DMS79 (cell line): ENCODE measurements around the gene OSBPL10.

Experiments
- DNase-seq: peaks from one replicate; lab custom pipeline; 2025; lab: John Stamatoyannopoulos, UW

The OSBPL10 gene

GRCh38 chr3:31743331-31744089, 237.6 kb downstream of the OSBPL10 start:
- no peak for DNase-seq

GRCh38 chr3:31740397-31740796, 240.7 kb downstream of the OSBPL10 start:
- no peak for DNase-seq

DNA sequence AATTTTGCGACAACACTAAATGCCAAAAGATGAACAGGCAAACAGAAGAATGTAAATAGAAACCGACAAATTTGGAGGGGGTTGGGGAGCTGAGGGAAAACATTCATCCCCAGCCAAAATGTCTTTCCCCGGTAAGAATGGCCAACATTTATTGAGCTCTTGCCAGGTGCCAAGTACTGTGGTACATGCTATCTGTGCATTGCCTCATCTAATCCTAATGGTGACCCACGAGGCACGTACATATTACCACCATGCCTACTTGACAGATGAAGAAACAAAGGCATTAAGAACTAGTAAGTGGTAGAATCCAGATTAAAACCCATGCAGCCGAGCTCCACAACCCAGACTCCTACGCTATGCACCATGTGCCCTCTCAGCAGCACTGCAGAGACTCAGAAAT, 242.7 kb downstream of the OSBPL10 start:
- DNase-seq, result no peak

DNA sequence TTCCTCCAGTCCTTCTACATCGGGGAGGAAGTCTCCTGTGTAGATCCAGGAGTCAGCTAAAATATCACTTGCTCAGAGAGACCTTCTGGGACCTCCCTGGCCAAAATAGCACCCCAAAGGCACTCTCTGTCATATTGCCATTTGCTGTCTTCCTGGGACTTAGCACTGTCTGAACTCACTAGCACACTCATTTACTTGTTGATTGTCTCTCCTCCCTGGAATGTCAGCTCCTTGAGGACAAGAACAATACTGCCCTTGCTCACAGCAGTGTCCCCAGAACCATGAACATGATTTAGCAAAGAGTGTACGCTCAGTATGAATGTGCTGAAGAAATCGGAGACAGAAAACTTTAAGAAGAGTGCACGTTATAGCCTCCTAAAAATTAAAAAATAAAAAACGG, 245.4 kb downstream of the OSBPL10 start:
- no peak for DNase-seq

- peak; percentile 37 for DNase-seq
These were observed 247.8 kb downstream of the OSBPL10 start for GRCh38 chr3:31733234-31733667.

GRCh38 chr3:31732548-31732947, 248.5 kb downstream of the OSBPL10 start:
- peak; percentile 41 for DNase-seq

DNA sequence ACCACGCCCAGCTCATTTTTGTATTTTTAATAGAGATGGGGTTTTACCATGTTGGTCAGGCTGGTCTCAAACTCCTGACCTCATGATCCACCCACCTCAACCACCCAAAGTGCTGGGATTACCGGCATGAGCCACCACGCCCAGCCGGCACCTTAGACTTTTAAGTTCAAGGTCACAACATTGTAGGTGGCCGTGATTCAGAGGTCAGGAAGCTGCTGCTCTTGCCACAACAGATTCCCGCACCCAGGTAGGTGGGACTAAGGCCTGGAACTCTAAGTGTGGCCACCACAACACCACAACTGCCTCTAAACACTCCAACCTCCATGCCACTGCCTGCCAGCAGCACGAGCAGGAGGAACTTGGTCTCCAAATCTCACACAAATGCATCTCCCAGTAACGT, 251.5 kb downstream of the OSBPL10 start:
- DNase-seq, result no peak

DNA sequence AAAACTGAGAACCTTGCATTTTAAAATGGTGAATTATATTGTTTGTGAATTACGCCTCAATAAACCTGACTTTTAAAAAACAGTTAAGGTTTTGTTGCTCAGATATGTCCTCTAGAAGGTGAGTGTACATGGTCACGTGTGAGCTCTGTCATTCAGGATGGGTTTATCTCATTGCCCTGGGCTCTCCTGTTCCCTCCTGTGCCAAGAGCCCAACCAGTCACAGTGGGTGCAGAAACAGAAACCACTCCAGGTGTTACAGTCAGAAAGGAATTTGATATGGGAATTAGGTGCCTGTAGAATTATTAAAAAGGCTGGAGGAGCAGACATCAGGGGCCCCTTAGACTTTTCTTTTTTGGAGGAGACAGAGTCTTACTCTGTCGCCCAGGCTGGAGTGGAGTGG, 252.0 kb downstream of the OSBPL10 start:
- no peak for DNase-seq

DNA sequence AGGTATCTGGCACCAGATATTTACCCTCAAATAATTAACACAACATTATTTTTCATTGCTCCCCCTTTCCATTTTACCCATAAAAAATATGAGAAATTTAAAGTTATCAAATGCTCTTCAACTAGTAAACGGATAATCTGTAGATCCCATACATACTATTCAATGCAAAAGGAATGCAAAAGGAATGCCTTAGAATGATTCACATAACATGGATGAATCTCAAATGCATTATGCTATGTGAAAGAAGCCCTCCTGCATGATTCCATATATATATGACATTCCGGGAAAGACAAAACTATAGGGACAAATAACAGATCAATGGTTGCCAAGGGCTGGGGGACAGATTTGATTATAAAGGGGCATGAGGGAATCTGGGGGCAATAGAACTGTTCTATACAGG, 252.7 kb downstream of the OSBPL10 start:
- DNase-seq, result no peak

- DNase-seq, result no peak
These were observed 255.1 kb downstream of the OSBPL10 start for GRCh38 chr3:31725976-31726375.

- no peak for DNase-seq
These were observed 255.5 kb downstream of the OSBPL10 start for GRCh38 chr3:31725568-31725967.

DNA sequence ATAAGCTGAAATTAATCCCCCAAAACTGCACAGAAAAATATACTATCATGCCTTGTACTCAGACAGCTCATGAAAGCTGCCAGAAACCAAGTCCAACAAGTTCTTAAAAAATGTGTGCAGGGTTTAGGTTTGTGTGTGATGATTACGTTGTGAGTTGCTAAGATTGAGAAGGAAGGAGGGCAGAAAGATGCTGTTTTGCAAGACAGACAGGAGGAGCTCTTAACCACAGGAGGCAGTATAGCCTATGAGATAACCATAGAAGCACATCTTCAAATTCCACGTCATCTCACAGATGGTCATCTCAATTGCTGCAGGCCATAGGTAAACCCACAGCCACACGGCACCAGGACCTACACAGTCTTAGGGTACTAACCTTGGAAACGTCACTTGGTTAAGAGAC, 256.4 kb downstream of the OSBPL10 start:
- DNase-seq, result no peak

GRCh38 chr3:31724116-31724515, 256.9 kb downstream of the OSBPL10 start:
- DNase-seq, result no peak

DNA sequence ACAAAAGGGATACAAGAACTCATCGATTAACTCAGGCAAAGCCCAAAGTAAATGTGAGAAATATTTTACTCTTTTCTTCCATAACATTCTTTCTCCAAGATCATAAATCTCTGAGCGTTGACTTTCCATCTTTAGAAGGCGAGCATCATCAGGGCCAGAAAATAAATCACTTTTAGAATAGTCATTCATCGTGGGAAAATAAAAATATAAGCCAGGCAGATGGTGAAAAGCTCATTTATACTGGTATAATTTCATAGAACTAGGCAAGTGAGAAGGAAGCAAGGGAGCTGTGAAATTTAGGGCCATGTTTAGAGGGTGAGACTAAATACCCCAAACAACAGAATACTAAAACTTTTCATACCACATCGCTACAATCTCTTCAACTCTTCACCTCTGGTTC, 257.4 kb downstream of the OSBPL10 start:
- no peak for DNase-seq

DNA sequence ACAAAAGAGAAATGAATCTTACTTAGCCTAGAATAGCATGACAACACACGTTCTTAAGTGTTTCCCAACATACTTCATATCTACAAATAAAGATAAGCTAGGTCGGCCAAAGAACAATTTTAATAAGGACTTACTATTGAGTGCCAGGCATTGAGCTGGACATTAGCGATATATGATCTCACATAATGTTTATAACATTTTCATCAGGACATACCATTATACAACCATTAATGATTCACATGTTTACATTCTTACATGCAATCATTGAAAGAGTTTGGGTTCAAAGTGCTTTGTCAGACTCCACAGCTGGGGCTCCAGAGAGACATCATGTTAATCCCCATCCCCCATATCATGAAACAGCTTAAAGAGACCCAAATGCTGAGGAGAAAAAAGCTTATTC, 259.4 kb downstream of the OSBPL10 start:
- DNase-seq, result no peak

DNA sequence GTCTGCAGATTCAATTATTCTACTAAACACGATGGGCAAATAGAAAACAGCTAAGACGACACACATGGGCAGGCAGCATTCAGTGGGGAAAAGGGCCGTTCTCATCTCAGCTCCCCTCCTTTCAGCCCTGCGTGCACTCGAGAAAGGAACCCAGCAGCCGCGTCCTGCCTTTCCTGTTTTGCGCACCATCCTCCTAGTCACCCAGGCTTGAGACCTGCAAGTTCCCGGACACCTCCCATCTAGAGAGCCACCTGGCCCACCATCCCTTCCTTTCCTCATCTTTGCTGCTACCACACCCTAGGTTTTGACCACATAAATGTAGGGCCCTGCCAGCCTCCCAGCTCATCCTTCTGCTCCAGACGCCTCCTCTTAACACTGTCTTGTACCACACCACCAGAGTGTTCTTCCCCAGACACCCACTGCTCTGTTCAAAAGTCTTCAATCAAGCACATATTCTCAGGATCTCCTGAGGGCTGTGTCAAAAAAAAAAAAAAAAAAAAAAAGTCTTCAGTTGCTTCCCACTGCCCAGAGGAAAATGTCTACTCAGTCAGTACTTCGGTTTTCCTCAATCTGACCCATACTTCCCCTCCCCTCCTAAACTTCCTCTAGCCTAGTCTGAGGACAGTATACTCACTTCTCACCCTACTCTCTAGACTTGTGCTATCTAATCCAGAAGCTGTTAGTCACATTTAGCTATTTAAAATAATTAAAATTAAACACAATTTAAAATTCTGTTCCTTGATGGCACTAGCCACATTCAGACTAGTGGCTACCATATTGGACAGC, 266.4 kb downstream of the OSBPL10 start:
- no peak for DNase-seq

- DNase-seq, result no peak
These were observed 267.2 kb downstream of the OSBPL10 start for GRCh38 chr3:31713816-31714215.

DNA sequence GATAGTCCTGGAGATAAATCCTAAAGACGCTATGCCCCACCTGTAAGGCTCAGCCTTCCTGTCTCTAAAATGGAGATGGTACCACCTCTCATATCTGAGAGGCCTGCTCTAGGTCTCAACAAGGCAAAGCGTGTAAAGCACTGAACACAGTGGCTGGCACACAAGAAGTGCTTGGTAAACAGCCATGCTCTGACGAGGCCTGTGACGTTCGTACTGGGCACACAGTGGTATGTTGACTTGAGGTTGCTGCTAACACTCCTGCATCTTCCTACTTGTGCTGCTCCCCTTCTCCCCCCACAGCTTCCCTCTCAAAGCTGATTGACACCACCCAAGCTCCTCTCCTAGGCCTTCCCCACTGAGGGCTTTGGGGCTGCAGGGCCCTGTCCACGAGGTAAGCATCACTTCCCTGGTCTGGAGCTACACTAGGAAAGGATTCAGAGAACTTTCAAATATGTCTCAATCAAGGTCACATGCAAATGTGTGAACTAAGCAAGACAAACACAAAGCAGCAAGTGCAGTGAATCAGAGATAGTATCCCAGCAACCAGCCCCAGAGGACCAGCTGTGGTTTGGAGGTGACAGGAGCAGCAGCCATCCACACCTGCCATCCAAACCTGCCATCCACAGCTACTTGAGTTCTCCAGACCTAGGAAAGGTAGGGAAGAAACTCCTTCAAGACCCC, 270.8 kb downstream of the OSBPL10 start:
- no peak for DNase-seq

- no peak for DNase-seq
These were observed 271.5 kb downstream of the OSBPL10 start for GRCh38 chr3:31709526-31709925.

- DNase-seq, result no peak
These were observed 272.1 kb downstream of the OSBPL10 start for GRCh38 chr3:31709005-31709404.

GRCh38 chr3:31707286-31707685, 273.8 kb downstream of the OSBPL10 start:
- no peak for DNase-seq

DNA sequence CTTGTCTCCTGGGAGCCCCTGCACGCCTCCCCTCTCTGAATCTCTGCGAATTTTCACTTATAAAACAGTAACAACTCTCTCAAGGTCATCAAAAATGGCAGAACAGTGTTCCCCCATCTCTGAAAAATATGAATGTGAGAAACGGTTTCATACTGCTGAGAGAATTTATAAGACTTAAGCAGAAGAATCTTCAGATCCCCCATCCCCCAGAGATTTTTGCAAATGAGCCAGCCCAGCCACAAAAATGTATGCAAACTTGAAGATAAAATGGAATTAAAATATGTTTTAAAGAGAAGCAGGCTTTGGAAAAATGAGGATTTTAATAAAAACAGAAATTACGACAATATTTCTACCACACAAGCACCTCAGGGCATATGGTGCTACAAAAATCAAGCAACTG, 275.3 kb downstream of the OSBPL10 start:
- DNase-seq, result no peak
